Lung (tissue), 12 donors: ENCODE results near the gene DTNB. TPM values are rescaled to one million over a fixed set of nuclear protein-coding genes. Genes with fewer than 3 reads are reported as not detected.

ENCODE experiments used
- ATAC-seq: fragments of 200-7000 bp; cut with Tn5 transposase; one replicate; pipeline ENCODE4 v1.9.1; 2020; ENCODE audit warnings: moderate number of reproducible peaks; ENCODE audit not compliant: insufficient read depth, low FRiP score
- DNase-seq, 3 donors: peaks; one replicate each; pipeline ENCODE4 v3.0.0-alpha.2; 2013 to 2017
- H3K27ac ChIP-seq, 2 donors: one replicate each; pipeline ENCODE4 v1.5.1; 2013; ENCODE audit warnings: mild to moderate bottlenecking in 2 of 2, moderate library complexity in 2 of 2, control low read depth in 1 of 2, inconsistent platforms in 1 of 2, low read depth in 1 of 2, low read length in 1 of 2
- H3K27me3 ChIP-seq, 3 donors: one replicate each; pipeline ENCODE4 v1.5.1; 2013; ENCODE audit warnings: low read length in 2 of 3; ENCODE audit not compliant: control insufficient read depth in 3 of 3, insufficient read depth in 3 of 3
- H3K36me3 ChIP-seq, 4 donors: one replicate each; pipeline ENCODE4 v1.5.1; 2013; ENCODE audit warnings: low read length in 4 of 4, mild to moderate bottlenecking in 1 of 4, moderate library complexity in 1 of 4; ENCODE audit not compliant: control insufficient read depth in 4 of 4, insufficient read depth in 4 of 4
- H3K4me1 ChIP-seq, 5 donors: one replicate each; pipeline ENCODE4 v1.5.1; 2013; ENCODE audit warnings: low read length in 5 of 5, mild to moderate bottlenecking in 2 of 5, moderate library complexity in 1 of 5; ENCODE audit not compliant: control insufficient read depth in 5 of 5, insufficient read depth in 5 of 5
- H3K4me3 ChIP-seq: one replicate; pipeline ENCODE4 v1.5.1; 2013; ENCODE audit warnings: mild to moderate bottlenecking, control low read depth, moderate library complexity
- H3K9ac ChIP-seq, 2 donors: one replicate each; pipeline ENCODE4 v1.5.1; 2013; ENCODE audit warnings: low read length in 2 of 2, control low read depth in 1 of 2; ENCODE audit not compliant: insufficient read depth in 1 of 2
- H3K9me3 ChIP-seq, 4 donors: one replicate each; pipeline ENCODE4 v1.5.1; 2013; ENCODE audit warnings: low read length in 3 of 4, mild to moderate bottlenecking in 1 of 4, moderate library complexity in 1 of 4; ENCODE audit not compliant: control insufficient read depth in 4 of 4, insufficient read depth in 3 of 4
- CTCF ChIP-seq: IDR thresholded peaks from 2 replicates; pipeline ENCODE4 v1.5.1; 2012; ENCODE audit warnings: mild to moderate bottlenecking; ENCODE audit errors: control extremely low read depth, extremely low read depth
- WGBS, 2 donors: extraction: QIAGEN DNeasy Blood & Tissue Kit; methylation state at CpG; one replicate each; pipeline ENCODE4 v1.1.7; 2013; 5-methylcytosine and 5-hydroxymethylcytosine counted together
- polyA plus RNA-seq, 2 donors: library from polyadenylated mRNA; stranded (reverse); fragments of 200-250 nt; gene quantifications; one replicate each; pipeline ENCODE4 v1.2.1, GENCODE V29; 2013
- total RNA-seq, 2 donors: library from RNA; depleted of rRNA in 1 of 2; stranded (reverse); fragments of >200 nt in 1 of 2; gene quantifications; one replicate each; pipeline ENCODE4 v1.2.1, GENCODE V29; 2014 to 2021
- donor health status: control.
- donor health status: control.
- donor health status: Bipolar disorder and iron deficiency.
- donor health status: healthy.
- donor health status: DM: yes; HTN: yes; CAD: no.

Gene DTNB
- total and polyA plus RNA-seq, 4 donors: 10.1 to 35.2 (median 20.4) TPM

DNA sequence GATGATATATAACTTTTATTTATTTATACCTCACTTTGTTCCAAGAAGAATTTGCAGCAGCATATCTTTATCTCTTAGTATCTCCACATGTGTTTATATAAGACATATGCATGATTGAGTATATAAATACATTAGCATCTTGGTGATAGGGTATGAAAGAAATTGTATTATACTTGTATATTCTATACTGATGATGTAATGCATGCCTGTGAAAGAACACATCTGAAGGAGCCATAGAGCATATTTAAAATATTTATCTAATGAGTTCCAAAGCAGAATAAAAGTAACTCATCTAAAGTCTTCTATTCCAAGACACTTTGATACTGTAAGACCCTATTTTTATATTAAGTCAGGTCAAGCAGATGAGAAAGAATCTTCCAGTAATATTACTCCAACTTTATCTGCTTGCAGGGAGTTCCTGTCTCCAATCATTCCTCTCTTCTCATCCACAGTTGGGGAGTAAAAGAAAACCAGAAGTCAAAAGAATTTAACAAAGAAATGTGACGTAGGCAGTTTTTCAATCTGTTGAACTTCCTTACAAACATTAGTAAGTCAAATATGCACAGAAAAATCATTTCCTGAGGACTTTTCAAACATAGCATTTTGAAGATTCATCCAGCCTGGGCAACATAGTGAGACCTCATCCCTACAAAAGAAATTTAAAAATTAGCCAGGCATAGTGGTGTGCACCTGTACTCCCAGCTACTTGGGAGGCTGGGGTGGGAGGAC, 76.7 kb downstream of the DTNB start:
- TF ChIP-seq CTCF: no peak
- ATAC-seq: no peak
- no peak overlapping the region for H3K27ac ChIP-seq
- H3K9me3 ChIP-seq: no peaks in the 10 kb centered on the region
- WGBS, 2 donors: 33 to 90% methylated on average over 1 of the region's 1 CpG
- H3K36me3 ChIP-seq: no peaks in the 10 kb centered on the region
- H3K4me1 ChIP-seq: peaks cover 0 to 4% (median 0%) of the 10 kb centered on the region in 5 donors
- no peak overlapping the region for H3K4me3 ChIP-seq
- H3K27me3 ChIP-seq: no peaks in the 10 kb centered on the region
- peak in 2 of 3 donors; percentile 21 to 24 for DNase-seq
- no peak overlapping the region for H3K9ac ChIP-seq

DNA sequence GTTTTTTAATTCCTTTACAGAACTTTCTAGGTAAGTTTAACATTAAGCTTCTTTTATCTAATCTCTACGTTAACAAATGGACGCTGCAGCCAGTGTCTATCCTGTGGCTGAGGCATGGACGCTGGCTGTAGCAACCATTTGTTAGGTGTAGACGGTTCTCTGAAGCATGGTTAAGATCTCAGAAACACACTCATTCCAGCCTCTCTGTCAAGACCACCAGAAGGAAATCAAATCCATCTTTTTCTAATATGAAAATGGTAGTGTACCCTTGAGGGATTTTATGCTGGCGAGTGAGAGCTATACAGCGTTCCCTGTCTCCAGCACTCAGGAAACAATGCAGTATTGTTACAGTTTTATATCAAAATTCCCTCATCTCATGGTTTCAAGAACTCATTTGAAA, 78.0 kb downstream of the DTNB start:
- ATAC-seq (no peak), DNase-seq (no peak)
- Histone ChIP-seq H3K4me1 (peaks cover 0 to 4% (median 0%) of the 10 kb centered on the region in 5 donors), H3K27ac (no peak overlapping the region), H3K4me3 (no peak overlapping the region), H3K9me3 (no peaks in the 10 kb centered on the region), H3K36me3 (no peaks in the 10 kb centered on the region), H3K9ac (no peak overlapping the region), H3K27me3 (no peaks in the 10 kb centered on the region)
- TF ChIP-seq CTCF: no peak
- WGBS, 2 donors: 95 to 96% methylated on average over 6 of the region's 6 CpGs

DNA sequence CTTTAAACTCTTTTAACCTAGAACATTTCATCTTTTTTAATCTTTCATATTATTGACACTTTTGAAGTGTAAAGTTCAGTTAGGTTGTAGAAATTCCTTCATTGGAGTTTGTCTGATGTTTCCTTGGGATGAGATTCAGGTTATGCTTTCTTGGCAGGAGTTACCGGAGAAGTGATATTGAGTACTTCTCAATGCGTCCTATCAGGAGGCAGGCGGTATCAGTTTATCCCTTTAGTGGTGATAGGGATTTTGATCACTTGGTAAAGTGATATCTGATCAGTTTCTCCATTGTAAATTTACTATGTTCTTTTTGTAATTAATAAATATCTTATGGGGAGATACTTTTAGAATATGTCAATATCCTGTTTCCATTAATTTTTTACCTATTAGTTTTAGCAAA, 78.4 kb downstream of the DTNB start:
- H3K36me3 ChIP-seq: no peaks in the 10 kb centered on the region
- H3K4me3 ChIP-seq: no peak overlapping the region
- no peak for DNase-seq
- no peaks in the 10 kb centered on the region for H3K9me3 ChIP-seq
- H3K27me3 ChIP-seq: no peaks in the 10 kb centered on the region
- H3K27ac ChIP-seq: no peak overlapping the region
- no peak for TF ChIP-seq CTCF
- 97 to 98% methylated on average over 3 of the region's 3 CpGs for WGBS, 2 donors
- H3K4me1 ChIP-seq: peaks cover 0 to 4% (median 0%) of the 10 kb centered on the region in 5 donors
- no peak overlapping the region for H3K9ac ChIP-seq
- no peak for ATAC-seq

DNA sequence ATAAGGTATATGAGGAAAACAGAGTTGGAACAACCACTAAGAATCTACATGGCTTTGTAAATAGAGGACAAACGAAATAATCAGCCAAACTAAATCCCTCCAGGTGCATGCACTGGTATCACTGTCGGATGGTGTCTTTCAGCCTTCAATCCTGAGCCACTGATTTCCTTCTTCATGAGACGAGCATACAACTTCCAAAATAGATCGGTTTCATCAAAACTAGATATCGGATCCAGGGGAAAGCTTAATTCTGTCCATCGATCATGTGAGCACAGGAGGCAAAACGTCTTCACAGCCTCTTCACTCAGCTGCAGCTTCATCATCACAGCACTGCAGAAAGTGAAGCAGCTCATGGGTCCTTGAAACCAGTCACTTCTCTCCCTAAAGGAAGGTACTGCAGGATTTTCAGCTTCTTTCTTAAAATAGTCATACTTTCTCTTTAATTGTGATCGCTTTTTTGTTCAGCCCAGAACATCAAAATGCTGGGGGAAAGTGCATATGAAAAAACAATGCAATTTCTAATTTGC, 80.5 kb downstream of the DTNB start:
- Histone ChIP-seq H3K27me3 (no peaks in the 10 kb centered on the region), H3K9ac (no peak overlapping the region), H3K4me3 (no peak overlapping the region), H3K9me3 (no peaks in the 10 kb centered on the region), H3K36me3 (no peaks in the 10 kb centered on the region), H3K4me1 (peaks cover 0 to 4% (median 0%) of the 10 kb centered on the region in 5 donors), H3K27ac (no peak overlapping the region)
- no peak for TF ChIP-seq CTCF
- no peak for ATAC-seq
- WGBS, 2 donors: 89 to 90% methylated on average over 8 of the region's 8 CpGs
- DNase-seq: no peak
